ENCODE measurements around the gene PTGER3.

PTGER3 gene

DNA sequence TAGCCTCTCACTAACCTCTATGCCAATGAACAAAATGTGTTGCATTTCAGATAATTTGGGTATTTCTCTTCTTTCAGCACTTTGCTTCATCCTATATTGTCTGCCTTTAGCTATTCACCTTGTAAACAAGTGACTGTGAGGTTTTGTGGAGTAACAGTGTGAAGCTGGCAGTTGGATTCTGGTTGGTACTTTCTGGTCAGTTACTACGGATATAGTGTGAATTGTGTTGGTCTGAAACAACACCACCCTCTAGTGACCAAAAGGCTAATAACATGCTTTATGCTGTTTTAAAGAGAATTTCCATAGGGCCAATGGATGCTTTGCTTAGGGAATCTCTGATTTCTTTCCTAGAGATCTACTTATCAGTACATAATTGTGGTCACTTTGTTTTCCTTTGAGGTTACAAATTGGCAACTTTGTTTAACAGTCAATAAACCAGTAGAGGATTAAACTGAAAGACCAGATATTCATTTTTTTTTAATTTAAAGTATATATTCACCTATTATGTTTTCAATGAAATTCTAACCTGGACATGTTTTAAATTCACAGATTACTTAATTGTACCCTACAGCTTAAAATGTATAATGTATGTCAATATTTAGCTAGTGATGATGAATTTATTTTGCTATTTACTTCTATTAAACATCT is 2.5 kb upstream of the PTGER3 start:
- peak; percentile 9 for DNase-seq

DNA sequence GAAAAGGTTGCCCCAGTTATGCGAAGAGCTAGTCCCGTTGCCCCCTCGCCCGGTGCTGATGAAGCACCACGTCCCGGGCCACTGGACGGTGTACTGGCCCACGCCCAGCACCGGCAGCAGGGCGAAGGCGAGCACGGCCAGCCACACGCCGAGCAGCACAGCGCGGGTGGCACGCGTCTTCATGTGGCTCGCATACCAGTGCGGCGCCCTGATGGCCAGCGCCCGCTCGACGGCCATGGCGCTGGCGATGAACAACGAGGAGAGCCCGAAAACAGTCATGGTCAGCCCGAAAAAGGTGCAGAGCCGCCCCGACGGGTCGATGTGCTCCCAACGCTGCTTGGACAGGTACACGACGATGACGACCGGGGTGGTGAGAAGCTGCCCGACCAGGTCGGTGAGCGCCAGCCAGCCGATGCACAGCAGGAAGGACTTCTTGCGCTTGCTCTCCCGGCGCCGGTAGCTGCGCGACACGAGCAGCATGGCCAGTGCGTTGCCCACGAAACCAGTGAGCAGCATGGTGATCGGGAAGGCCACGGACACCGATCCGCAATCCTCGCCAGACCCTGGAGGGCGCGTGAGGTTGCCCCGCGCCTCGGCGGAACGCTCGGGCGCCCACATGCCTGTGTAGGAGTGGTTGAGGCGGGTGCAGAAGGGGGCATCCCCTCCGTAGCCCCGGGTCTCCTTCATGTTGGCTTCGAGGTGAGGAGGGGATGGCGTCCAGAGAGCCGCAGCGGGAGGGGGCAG is 553 bp downstream of the PTGER3 start:
- DNase-seq: no peak

DNA sequence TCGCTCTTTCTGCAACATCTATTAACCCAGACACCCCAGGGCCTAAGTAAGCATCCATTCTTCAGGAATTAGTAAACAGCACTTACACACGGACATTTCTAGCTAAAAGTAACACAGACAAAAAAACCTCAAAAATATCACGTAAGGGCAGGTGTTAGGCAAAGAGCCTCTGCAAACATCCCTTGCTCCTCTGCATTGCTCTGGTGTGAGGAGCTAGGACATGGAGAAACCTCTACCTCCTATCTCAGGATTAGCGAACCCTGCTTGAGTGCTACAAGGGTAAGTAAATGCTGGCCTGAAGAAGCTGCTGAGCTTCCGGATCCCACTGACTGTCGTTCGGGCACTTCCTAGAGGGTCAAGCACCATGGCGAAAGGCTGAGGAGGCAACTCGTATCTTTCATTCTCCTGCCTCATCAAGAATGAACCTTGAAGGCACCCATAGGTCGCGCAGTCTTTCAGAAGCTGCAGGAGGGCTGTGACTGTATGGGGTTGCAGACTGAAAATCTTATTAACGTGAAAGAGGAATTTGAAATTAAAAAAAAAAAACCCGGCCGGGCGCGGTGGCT is 2.1 kb downstream of the PTGER3 start:
- no peak for DNase-seq

DNA sequence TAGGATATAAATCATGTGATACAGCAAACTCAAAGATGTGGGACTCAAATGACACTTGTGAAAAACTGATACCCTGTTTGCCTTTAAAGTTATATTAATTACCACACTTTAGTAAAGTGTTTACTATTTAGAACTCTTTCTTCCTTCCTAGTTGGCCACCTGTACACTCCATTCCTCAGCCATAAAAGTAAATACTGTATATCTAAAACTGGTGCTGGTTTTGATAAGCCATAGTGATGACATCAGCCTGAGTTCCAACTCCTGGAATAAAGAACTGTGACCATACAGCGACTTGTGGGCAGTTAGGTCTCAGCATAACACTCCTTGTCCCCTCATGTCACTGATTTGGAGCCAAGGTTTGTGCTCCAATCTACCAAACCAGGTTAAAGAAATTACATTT is 2.8 kb downstream of the PTGER3 start:
- DNase-seq: no peak

GRCh38 chr1:71043065-71043464 is 4.6 kb downstream of the PTGER3 start:
- no peak for DNase-seq

- no peak for DNase-seq
These were observed 5.8 kb downstream of the PTGER3 start for GRCh38 chr1:71041806-71042205.

DNA sequence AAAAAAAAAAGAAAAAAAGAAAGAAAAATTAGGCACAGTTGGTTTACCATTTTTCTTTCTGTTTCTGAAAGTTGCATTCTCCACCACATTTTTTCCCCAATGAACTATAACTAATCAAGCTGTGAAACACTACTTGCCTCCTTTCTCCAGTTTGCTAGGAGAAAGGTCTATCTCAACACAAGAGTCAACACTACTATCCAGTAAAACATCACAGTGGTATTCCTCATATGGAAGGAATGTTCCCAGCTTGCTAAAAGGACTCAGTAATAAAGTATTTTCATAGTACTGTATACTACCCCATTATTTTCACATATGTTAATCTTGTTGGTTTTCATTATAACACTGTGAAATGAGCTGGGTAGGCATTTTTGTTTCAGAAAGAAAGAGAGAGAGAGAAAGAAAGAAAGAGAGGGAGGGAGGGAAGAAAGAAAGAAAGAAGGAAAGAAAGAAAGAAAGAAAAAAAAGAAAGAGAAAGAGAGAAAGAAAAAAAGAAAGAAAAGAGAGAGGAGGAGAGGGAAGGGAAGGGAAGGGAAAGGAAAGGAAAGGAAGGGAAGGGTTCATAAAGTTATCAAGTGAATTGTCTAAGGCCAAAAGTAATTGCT is 7.9 kb downstream of the PTGER3 start:
- DNase-seq: no peak

- no peak for DNase-seq
These were observed 8.7 kb downstream of the PTGER3 start for GRCh38 chr1:71038942-71039341.

DNA sequence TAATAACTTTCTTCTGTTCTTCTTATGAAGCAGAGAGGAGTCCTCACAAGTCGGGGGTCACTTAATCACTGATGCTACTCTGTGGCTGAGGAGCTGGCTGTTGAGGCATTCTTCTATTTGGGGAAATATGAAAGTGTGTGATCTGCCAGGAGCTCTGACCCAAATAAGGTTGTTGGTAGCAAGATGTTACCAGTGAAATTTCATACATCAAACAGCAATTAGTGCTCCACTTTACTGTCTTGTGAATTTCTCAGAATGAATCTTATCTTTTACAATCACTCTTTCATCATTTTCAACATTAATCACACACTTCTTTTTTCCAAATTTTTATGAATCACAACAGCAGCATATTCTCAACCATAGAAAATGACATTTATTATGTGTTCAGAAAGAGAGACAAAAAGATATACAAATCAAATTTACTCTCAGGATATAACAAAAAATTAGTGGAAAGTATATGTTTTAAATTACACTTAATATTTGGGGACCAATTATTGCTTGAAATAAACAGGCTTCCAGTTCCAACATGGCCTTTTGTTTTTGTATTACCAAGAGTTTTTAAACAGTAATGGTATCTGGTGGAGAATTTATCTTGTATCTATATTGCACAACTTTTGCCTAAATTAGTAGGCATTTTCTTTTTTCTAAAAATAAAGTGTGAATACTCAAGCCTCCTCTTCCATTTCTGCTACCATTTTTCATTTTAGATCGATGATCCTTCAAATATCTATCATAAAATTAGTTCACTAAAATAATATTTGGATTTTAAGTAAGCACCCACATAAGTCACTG is 9.6 kb downstream of the PTGER3 start:
- DNase-seq: no peak

GRCh38 chr1:71037066-71037465 is 10.6 kb downstream of the PTGER3 start:
- DNase-seq: no peak

GRCh38 chr1:71033136-71033535 is 14.5 kb downstream of the PTGER3 start:
- DNase-seq: no peak

DNA sequence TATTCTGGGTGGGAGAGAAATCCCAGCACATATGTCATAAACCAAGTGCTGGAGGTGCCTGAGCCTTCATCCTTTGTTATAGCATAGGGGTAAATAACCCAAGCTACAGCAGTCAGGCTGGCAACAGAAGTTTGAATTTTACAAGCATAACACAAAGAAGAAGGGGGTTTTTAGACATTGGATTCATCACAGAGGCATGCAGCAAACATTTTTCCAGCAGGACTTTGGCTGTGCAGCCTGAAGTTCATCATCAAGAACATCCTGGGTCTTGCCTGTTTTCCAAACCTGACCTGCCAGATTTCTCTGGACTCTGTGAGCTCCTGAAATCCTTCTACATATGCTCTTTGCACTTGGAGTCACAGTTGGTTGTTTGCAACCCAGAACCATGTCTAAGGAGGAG is 16.2 kb downstream of the PTGER3 start:
- no peak for DNase-seq

DNA sequence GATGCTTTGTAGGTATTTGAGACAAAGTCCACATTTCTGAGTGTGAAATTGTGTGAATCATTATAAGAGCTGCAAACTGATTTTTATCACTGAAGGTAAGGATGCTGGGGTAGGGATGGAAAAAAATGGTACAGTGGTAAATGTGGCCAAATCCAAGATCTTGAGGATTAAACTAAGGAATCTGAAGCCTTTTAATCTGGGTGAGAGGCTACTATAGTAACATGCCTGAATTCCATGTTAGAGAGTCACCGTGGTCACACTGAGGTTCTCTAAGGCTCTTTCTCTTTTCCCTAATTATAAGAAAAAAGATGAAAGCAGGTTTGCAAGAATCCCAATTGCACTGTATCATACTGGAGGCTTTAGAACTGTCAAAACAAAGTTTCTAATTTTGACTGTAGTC is 17.6 kb downstream of the PTGER3 start:
- DNase-seq: no peak

DNA sequence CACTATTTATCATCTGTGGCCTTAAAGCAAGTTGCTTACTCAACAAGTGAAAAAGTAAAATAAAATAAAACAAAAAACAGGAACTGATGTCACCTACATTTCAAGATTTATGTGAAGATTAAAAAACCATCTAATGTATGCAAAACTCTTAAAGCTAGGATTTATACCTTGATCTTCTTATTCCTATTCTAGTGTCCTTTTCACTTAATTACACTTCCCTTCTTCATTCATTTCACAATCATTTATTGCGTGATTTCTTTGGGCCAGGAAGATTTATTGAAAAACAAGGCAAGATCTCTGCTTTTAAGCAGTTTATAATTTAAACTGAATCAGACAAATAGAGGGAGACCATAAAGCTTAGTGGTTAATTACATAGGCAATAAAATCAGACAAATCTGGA is 18.6 kb downstream of the PTGER3 start:
- DNase-seq: no peak

DNA sequence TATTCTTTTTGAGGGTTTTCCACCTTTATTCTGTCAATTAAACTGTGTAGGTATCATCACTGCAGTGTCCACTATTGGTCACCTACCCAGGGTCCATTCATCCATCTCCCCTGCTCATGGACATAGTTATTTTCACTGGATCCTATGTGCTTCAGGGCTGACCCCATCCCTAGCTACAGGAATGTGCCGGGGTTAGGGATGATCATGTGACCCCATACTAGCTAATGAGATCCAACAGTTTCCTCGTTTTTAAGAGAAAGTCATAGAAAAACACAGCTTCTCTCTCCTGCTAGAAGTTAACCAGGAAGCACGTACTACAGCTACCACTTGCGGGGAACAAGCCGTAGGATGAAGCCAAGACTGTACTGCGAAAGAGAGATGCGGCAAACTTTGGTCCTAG is 19.6 kb downstream of the PTGER3 start:
- DNase-seq: no peak

- no peak for DNase-seq
These were observed 21.5 kb downstream of the PTGER3 start for GRCh38 chr1:71026093-71026492.

GRCh38 chr1:71023515-71023914 is 24.1 kb downstream of the PTGER3 start:
- DNase-seq: no peak

DNA sequence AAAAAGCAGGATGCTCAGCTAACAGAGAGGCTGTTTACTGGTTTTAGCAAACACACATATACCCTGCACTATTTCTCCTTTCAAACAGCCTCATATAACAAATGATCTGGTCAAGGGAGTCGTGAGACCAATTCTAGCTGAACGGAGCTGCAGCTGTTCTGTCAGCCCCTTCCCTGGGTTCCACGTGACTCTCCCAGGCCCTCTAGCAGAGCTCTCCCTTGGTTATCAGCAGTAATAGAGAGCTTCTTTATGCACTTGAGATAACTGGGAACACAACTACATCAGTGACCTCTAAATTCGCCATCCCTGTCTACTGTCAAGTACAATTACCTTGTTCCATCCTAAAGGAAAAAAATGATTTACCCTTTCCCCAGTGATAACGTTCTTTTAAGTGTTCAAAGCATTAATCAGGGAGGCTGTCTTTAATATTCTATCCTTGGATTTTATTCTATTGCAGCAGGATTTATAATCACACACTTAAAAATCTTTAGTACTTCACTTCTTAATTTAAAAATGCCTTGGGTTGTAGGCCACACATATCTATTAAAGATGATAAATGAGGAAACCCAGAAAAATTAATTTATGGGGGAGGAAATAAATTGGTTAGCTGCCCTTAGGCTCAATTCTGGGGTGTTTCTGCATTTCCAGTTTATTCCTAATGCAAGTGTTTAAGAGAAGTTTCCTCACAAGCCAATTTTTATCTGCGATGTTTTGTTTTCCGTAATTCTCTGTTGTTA is 28.2 kb downstream of the PTGER3 start:
- DNase-seq: no peak

DNA sequence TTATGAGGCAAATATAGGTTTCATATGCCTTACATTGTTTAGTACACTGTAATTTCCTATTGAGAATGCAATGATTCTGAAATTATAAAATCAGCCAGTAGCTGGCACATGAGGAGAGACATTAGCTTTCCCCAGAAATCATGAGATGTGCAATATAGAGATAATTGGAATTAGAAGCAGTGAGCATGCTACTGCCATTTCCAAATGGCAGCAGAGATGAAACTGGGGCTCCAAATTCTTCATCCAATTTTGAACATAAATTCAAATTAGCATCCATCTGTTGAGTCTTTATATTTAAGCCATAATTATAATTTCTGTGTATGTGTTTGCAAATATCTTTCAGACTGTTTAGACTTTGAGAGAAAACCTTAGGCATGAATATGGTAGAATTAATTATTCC is 28.8 kb downstream of the PTGER3 start:
- no peak for DNase-seq

- DNase-seq: no peak
These were observed 31.9 kb downstream of the PTGER3 start for GRCh38 chr1:71015745-71016144.

GRCh38 chr1:71014178-71014579 is 33.4 kb downstream of the PTGER3 start:
- DNase-seq: no peak

DNA sequence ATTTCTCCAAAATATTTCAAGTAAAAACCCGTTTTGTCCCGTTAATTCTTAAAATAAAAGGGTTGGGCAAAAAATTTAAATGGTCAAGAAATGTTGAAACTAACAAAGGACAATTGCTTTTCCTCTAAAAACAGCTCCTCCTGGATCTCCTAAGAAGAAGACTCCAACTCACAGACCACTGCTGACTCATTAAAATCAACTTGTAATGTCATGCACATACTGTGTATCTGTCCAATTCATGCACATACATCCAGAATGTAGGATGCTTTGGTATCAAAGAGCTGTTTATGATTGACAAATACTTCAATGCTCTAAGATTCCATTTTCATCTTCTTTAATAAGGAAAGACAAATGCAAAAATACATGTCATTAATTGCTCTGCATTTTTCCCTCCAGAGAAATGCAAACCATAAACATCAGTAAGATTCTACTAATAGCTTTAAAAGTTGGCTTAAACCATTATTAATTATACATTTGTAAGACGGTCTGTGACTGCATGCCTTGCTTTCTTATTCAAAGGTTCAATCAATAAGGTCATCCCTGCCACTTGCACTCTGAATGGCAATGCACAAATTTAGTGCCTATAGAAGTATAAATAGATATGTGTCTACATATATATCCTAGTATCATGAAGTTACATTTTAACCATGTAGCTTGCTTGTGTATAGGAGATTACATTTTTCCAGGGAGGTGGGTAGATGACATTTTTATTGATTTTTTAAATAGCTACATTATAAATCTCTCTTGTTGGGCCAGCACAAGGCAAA is 44.7 kb downstream of the PTGER3 start:
- no peak for DNase-seq
